Prostate gland (tissue), 2 donors: ENCODE measurements around the gene TTC23. TPM values are rescaled to one million over a fixed set of nuclear protein-coding genes. Genes with fewer than 3 reads are reported as not detected.

ENCODE experiments used
- DNase-seq: peaks from one replicate; pipeline ENCODE4 v3.0.0-alpha.2; 2019; ENCODE audit warnings: low spot score
- H3K27ac ChIP-seq, 2 donors: fragments of 200-600 bp; sonication (generic); 2 replicates each; pipeline ENCODE4 v1.5.1; 2017 to 2019
- H3K27me3 ChIP-seq: fragments of 200-600 bp; sonication (generic); replicated peaks from 2 replicates; pipeline ENCODE4 v1.5.1; 2019; ENCODE audit not compliant: insufficient read depth
- H3K36me3 ChIP-seq, 2 donors: fragments of 200-600 bp; sonication (generic); 1 replicate in 1 of 2; 2 replicates in 1 of 2; pipeline versions ENCODE4 v1.5.1 to v1.8.1; 2017 to 2019
- H3K4me1 ChIP-seq: fragments of 200-600 bp; sonication (generic); replicated peaks from 2 replicates; pipeline ENCODE4 v1.5.1; 2019
- H3K4me3 ChIP-seq, 2 donors: fragments of 200-600 bp; sonication (generic); 2 replicates each; pipeline ENCODE4 v1.5.1; 2017 to 2019
- H3K9me3 ChIP-seq: fragments of 200-600 bp; sonication (generic); 2 replicates; pipeline ENCODE4 v1.5.1; 2017
- CTCF ChIP-seq, 4 experiments: fragments of 200-600 bp in 2 of 4; fragments of 450-650 bp in 2 of 4; sonication (generic) in 2 of 4; IDR thresholded peaks; 1 replicate in 3 of 4; 2 replicates in 1 of 4; pipeline ENCODE4 v1.5.1; 2016 to 2019; ENCODE audit warnings: antibody characterized with exemption in 4 of 4, mild to moderate bottlenecking in 2 of 4, moderate library complexity in 2 of 4
- POLR2A ChIP-seq: fragments of 450-650 bp; IDR thresholded peaks from one replicate; pipeline ENCODE4 v1.6.1; 2016; ENCODE audit warnings: antibody characterized with exemption, mild to moderate bottlenecking
- POLR2AphosphoS5 ChIP-seq: sonication (generic); formaldehyde crosslinking; IDR thresholded peaks from one replicate; pipeline ENCODE4 v1.6.1; 2017; ENCODE audit warnings: antibody characterized with exemption
- WGBS: methylation state at CpG from one replicate; pipeline ENCODE4 v1.1.5; 2018; 5-methylcytosine and 5-hydroxymethylcytosine counted together
- intact Hi-C: fragments of 100-400 bp; cut with DNase I; formaldehyde crosslinking; loops from one replicate; pipeline ENCODE4 v1.14.2; 2022
- total RNA-seq, 2 donors: library from RNA; depleted of rRNA; stranded (reverse); fragments of >200 nt; gene quantifications; one replicate each; pipeline ENCODE4 v1.1.0, GENCODE V29; 2016

Gene TTC23
- total RNA-seq, 2 donors from 2014 or later, result 18.1 to 39.5 TPM

GRCh38 chr15:99187936-99188335 lies 61.4 kb downstream of the TTC23 start:
- H3K9me3 ChIP-seq, result no peaks in the 10 kb centered on the region
- H3K36me3 ChIP-seq, result no peaks in the 10 kb centered on the region
- H3K27me3 ChIP-seq, result no peaks in the 10 kb centered on the region
- H3K27ac ChIP-seq, result no peak overlapping the region
- TF ChIP-seq CTCF (IDR thresholded peaks at IDR 0.05), result no peak
- TF ChIP-seq POLR2AphosphoS5, result no peak
- no peak for TF ChIP-seq POLR2A
- no peak for DNase-seq
- no peaks in the 10 kb centered on the region for H3K4me1 ChIP-seq
- intact Hi-C loops, result no loop called here
- H3K4me3 ChIP-seq, result no peak overlapping the region

GRCh38 chr15:99185414-99186130 lies 63.8 kb downstream of the TTC23 start:
- H3K36me3 ChIP-seq, result no peaks in the 10 kb centered on the region
- 50% methylated on average over 4 of the region's 4 CpGs for WGBS
- H3K27ac ChIP-seq, result peak overlapping the region in 1 of 2 donors; percentile 3
- intact Hi-C loops, result no loop called here
- H3K4me3 ChIP-seq, result no peak overlapping the region
- H3K27me3 ChIP-seq, result no peaks in the 10 kb centered on the region
- TF ChIP-seq POLR2AphosphoS5 (no peak), POLR2A (no peak), CTCF (IDR thresholded peaks at IDR 0.05) (no peak)
- H3K4me1 ChIP-seq, result no peaks in the 10 kb centered on the region
- no peak for DNase-seq
- H3K9me3 ChIP-seq, result no peaks in the 10 kb centered on the region

- 86% methylated on average over 1 of the region's 1 CpG for WGBS
- H3K9me3 ChIP-seq, result no peaks in the 10 kb centered on the region
- no peak overlapping the region for H3K27ac ChIP-seq
- DNase-seq, result no peak
- TF ChIP-seq POLR2A (no peak), CTCF (IDR thresholded peaks at IDR 0.05) (no peak), POLR2AphosphoS5 (no peak)
- H3K36me3 ChIP-seq, result no peaks in the 10 kb centered on the region
- no peaks in the 10 kb centered on the region for H3K27me3 ChIP-seq
- intact Hi-C loops, result no loop called here
- H3K4me3 ChIP-seq, result no peak overlapping the region
- no peaks in the 10 kb centered on the region for H3K4me1 ChIP-seq
Measured at GRCh38 chr15:99182791-99183190, 66.6 kb downstream of the TTC23 start.

GRCh38 chr15:99181545-99181971 lies 67.8 kb downstream of the TTC23 start:
- Histone ChIP-seq H3K4me3 (no peak overlapping the region), H3K27me3 (no peaks in the 10 kb centered on the region), H3K4me1 (no peaks in the 10 kb centered on the region), H3K9me3 (no peaks in the 10 kb centered on the region), H3K36me3 (no peaks in the 10 kb centered on the region), H3K27ac (peak overlapping the region; percentile 54 to 60)
- WGBS, result 41% methylated on average over 4 of the region's 4 CpGs
- peak; percentile 21 for TF ChIP-seq POLR2AphosphoS5
- TF ChIP-seq CTCF (IDR thresholded peaks at IDR 0.05), result no peak
- intact Hi-C loops, result no loop called here
- no peak for DNase-seq

GRCh38 chr15:99180964-99181306 lies 68.4 kb downstream of the TTC23 start:
- intact Hi-C loops, result no loop called here
- Histone ChIP-seq H3K9me3 (no peaks in the 10 kb centered on the region), H3K27ac (peak overlapping the region; percentile 54 to 60), H3K4me3 (no peak overlapping the region), H3K27me3 (no peaks in the 10 kb centered on the region), H3K36me3 (no peaks in the 10 kb centered on the region), H3K4me1 (no peaks in the 10 kb centered on the region)
- TF ChIP-seq CTCF (IDR thresholded peaks at IDR 0.05) (no peak), POLR2A (no peak), POLR2AphosphoS5 (no peak)
- no peak for DNase-seq
- 74% methylated on average over 2 of the region's 2 CpGs for WGBS
